ENCODE results near the gene GDPD5. TPM values are rescaled to one million over a fixed set of nuclear protein-coding genes. Genes with fewer than 3 reads are reported as not detected.

GDPD5 gene
- total and polyA plus RNA-seq, 2 donors (not counting 1 experiment from before 2014, with no cell fraction given): 59.1 to 102 TPM

GRCh38 chr11:75462117-75462653, 63.6 kb downstream of the GDPD5 start:
- no peak for DNase-seq
- intact Hi-C loops (cut with micrococcal nuclease): no loop called here
- POLR2A ChIA-PET: no interaction called here

GRCh38 chr11:75461151-75461550, 64.6 kb downstream of the GDPD5 start:
- no peaks in the 10 kb centered on the region for H3K79me2 ChIP-seq (ENCODE audit: control insufficient read depth, insufficient read depth, low read length)
- H3K9me3 Mint-ChIP-seq (ENCODE audit: insufficient read depth): no peaks in the 10 kb centered on the region
- no peak overlapping the region for H3K27ac ChIP-seq (ENCODE audit: low read length in 2 of 2)
- H3K4me3 Mint-ChIP-seq: no peak overlapping the region
- H3K4me2 ChIP-seq (replicated peaks; ENCODE audit: low read depth, low read length, poor library complexity, severe bottlenecking): no peak overlapping the region
- WGBS (ENCODE audit: insufficient coverage): 97% methylated on average over 6 of the region's 6 CpGs
- H3K4me1 Mint-ChIP-seq: peaks cover 2% of the 10 kb centered on the region
- no peak overlapping the region for H3K4me3 ChIP-seq (ENCODE audit: control extremely low read depth in 1 of 5, extremely low read depth in 1 of 5, insufficient read depth in 1 of 5, low read depth in 2 of 5, low read length in 4 of 5)
- H3K27me3 Mint-ChIP-seq: no peaks in the 10 kb centered on the region
- no peaks in the 10 kb centered on the region for H3K36me3 ChIP-seq (replicated peaks in 1 of 2; ENCODE audit: control extremely low read depth in 1 of 2, control insufficient read depth in 1 of 2, extremely low read depth in 1 of 2, insufficient read depth in 2 of 2, low read length in 1 of 2)
- no peak overlapping the region for H2AFZ ChIP-seq (ENCODE audit: insufficient read depth, low read depth, low read length, poor library complexity, severe bottlenecking)
- CTCF ChIA-PET: interaction anchor here (1.1 to 1.7 kb wide), 2 partner anchors 61 to 205 kb away, joined by 3 read pairs; no protein-coding TSS in a partner anchor
- TF ChIP-seq CTCF (IDR thresholded peaks at IDR 0.05): no peak
- TF ChIP-seq EZH2 (IDR thresholded peaks at IDR 0.05; ENCODE audit: borderline replicate concordance, insufficient read depth, low read depth, low read length, poor library complexity, severe bottlenecking): no peak
- POLR2A ChIA-PET: no interaction called here
- DNase-seq (no peak), ATAC-seq (ENCODE audit: low read depth) (no peak)
- no peak overlapping the region for H3K9ac ChIP-seq (ENCODE audit: low read length)
- H3K27ac Mint-ChIP-seq: no peak overlapping the region
- H4K20me1 ChIP-seq (ENCODE audit: control insufficient read depth, insufficient read depth, low read length, poor library complexity, severe bottlenecking): no peaks in the 10 kb centered on the region
- intact Hi-C loops (cut with micrococcal nuclease): no loop called here
- no peaks in the 10 kb centered on the region for H3K9me3 ChIP-seq (ENCODE audit: control extremely low read depth in 1 of 3, control insufficient read depth in 2 of 3, insufficient read depth in 1 of 3, low read length in 2 of 3)
- H3K4me1 ChIP-seq (ENCODE audit: control insufficient read depth in 2 of 2, insufficient read depth in 2 of 2, low read length in 2 of 2): no peaks in the 10 kb centered on the region
- no peaks in the 10 kb centered on the region for H3K27me3 ChIP-seq (replicated peaks in 1 of 4; ENCODE audit: control extremely low read depth in 1 of 4, control insufficient read depth in 3 of 4, insufficient read depth in 4 of 4, low read length in 3 of 4)

More at GRCh38 chr11:75462117-75462653, 63.6 kb downstream of the GDPD5 start:
- no peaks in the 10 kb centered on the region for H3K27me3 Mint-ChIP-seq
- no peak overlapping the region for H3K4me3 Mint-ChIP-seq
- TF ChIP-seq CTCF (IDR thresholded peaks at IDR 0.05) (no peak), EZH2 (IDR thresholded peaks at IDR 0.05; ENCODE audit: borderline replicate concordance, insufficient read depth, low read depth, low read length, poor library complexity, severe bottlenecking) (no peak)
- Histone ChIP-seq H3K79me2 (ENCODE audit: control insufficient read depth, insufficient read depth, low read length) (no peaks in the 10 kb centered on the region), H3K4me3 (ENCODE audit: control extremely low read depth in 1 of 5, extremely low read depth in 1 of 5, insufficient read depth in 1 of 5, low read depth in 2 of 5, low read length in 4 of 5) (no peak overlapping the region), H3K4me1 (ENCODE audit: control insufficient read depth in 2 of 2, insufficient read depth in 2 of 2, low read length in 2 of 2) (peaks cover 3 to 8% of the 10 kb centered on the region in 2 donors), H3K9me3 (ENCODE audit: control extremely low read depth in 1 of 3, control insufficient read depth in 2 of 3, insufficient read depth in 1 of 3, low read length in 2 of 3) (no peaks in the 10 kb centered on the region), H3K36me3 (replicated peaks in 1 of 2; ENCODE audit: control extremely low read depth in 1 of 2, control insufficient read depth in 1 of 2, extremely low read depth in 1 of 2, insufficient read depth in 2 of 2, low read length in 1 of 2) (no peaks in the 10 kb centered on the region), H3K4me2 (replicated peaks; ENCODE audit: low read depth, low read length, poor library complexity, severe bottlenecking) (no peak overlapping the region), H3K9ac (ENCODE audit: low read length) (no peak overlapping the region), H2AFZ (ENCODE audit: insufficient read depth, low read depth, low read length, poor library complexity, severe bottlenecking) (no peak overlapping the region), H4K20me1 (ENCODE audit: control insufficient read depth, insufficient read depth, low read length, poor library complexity, severe bottlenecking) (no peaks in the 10 kb centered on the region), H3K27ac (ENCODE audit: low read length in 2 of 2) (no peak overlapping the region), H3K27me3 (replicated peaks in 1 of 4; ENCODE audit: control extremely low read depth in 1 of 4, control insufficient read depth in 3 of 4, insufficient read depth in 4 of 4, low read length in 3 of 4) (no peaks in the 10 kb centered on the region)
- 98% methylated on average over 5 of the region's 5 CpGs for WGBS (ENCODE audit: insufficient coverage)
- CTCF ChIA-PET: interaction anchor here (1.1 to 1.9 kb wide), 4 partner anchors 16 to 204 kb away, joined by 3 to 6 read pairs (median 4); no protein-coding TSS in a partner anchor
- H3K4me1 Mint-ChIP-seq: peaks cover 10% of the 10 kb centered on the region
- H3K27ac Mint-ChIP-seq: no peak overlapping the region
- H3K9me3 Mint-ChIP-seq (ENCODE audit: insufficient read depth): no peaks in the 10 kb centered on the region
- no peak for ATAC-seq (ENCODE audit: low read depth)
